ENCODE results near the gene KCNJ6. TPM values are rescaled to one million over a fixed set of nuclear protein-coding genes. Genes with fewer than 3 reads are reported as not detected.

The KCNJ6 gene
- total RNA-seq, 1 experiment from 2014 or later = not detected

DNA sequence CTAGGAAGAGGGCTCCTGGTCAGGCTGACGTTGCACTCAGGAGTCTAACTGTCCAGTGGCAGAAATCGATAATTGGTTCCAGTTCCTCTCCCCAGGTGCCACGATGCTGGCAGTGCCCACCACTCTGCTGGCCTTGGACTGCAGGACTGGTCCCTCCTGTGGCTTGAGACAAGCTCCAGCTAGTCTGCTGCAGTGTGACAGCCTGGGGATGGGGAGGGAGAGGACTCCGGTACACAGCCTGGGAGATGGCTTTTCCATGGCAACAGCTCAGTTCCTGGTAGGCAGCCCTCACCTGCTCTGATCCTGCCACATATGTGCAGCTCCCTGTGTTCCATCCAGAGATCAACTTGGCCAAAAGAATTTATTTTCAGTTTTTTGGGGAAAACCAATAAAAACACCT is 239.3 kb downstream of the KCNJ6 start:
- no peaks in the 10 kb centered on the region for H3K27me3 Mint-ChIP-seq (ENCODE audit: insufficient read depth, unreplicated experiment)
- CTCF ChIA-PET = no interaction called here
- intact Hi-C loops (cut with micrococcal nuclease; ENCODE audit: unreplicated experiment) = no loop called here

DNA sequence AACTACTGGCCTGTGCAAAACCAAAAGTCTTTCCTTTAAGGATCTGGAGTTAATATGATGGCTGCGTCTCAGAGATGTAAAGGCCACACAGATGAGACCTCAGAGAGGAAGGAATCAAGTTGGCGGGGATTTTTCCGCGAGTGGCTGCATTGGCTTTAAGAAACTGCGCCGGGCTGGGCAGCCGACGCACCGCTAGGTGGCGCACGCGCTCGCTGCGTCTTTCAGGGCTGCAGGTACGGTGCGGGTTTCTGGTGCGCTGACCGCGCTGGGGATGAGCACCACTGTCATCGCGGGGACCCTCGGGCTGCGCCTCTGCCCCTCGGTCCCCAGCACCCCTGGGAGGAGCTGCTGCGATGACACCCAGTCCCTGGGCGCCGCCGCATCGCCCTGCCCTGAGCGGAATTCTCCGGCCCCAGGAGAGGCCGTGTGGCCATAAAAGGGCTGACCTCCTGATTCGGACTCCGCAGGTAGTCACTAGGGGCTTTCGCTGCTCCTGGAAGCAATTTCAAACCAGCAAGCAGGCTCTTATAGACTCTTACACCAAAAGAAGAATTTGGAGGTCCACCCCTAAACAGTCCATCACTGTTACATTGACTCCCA is 241.0 kb downstream of the KCNJ6 start:
- no peaks in the 10 kb centered on the region for H3K36me3 ChIP-seq (ENCODE audit: control insufficient read depth, insufficient read depth, low read length)
- H3K4me1 ChIP-seq = peaks cover 24% of the 10 kb centered on the region
- Mint-ChIP-seq H3K4me3 (ENCODE audit: unreplicated experiment) (no peak overlapping the region), H3K9me3 (ENCODE audit: unreplicated experiment) (no peaks in the 10 kb centered on the region), H3K36me3 (ENCODE audit: insufficient read depth, unreplicated experiment) (no peaks in the 10 kb centered on the region), H3K4me1 (ENCODE audit: low read depth, unreplicated experiment) (peaks cover 30% of the 10 kb centered on the region), H3K27ac (ENCODE audit: unreplicated experiment) (no peak overlapping the region), H3K27me3 (ENCODE audit: insufficient read depth, unreplicated experiment) (no peaks in the 10 kb centered on the region)
- no peaks in the 10 kb centered on the region for H3K9me3 ChIP-seq
- intact Hi-C loops (cut with micrococcal nuclease; ENCODE audit: unreplicated experiment) = no loop called here
- no peak overlapping the region for H3K4me3 ChIP-seq (ENCODE audit: low read depth, low read length)
- CTCF ChIA-PET = no interaction called here
- no TSS peak for BruUV-seq (replicated peaks)
- no peaks in the 10 kb centered on the region for H3K27me3 ChIP-seq (replicated peaks; ENCODE audit: control insufficient read depth, insufficient read depth, low read length)
- POLR2A ChIA-PET = no interaction called here
- no peak for DNase-seq
- TF ChIP-seq, protein P1, sequence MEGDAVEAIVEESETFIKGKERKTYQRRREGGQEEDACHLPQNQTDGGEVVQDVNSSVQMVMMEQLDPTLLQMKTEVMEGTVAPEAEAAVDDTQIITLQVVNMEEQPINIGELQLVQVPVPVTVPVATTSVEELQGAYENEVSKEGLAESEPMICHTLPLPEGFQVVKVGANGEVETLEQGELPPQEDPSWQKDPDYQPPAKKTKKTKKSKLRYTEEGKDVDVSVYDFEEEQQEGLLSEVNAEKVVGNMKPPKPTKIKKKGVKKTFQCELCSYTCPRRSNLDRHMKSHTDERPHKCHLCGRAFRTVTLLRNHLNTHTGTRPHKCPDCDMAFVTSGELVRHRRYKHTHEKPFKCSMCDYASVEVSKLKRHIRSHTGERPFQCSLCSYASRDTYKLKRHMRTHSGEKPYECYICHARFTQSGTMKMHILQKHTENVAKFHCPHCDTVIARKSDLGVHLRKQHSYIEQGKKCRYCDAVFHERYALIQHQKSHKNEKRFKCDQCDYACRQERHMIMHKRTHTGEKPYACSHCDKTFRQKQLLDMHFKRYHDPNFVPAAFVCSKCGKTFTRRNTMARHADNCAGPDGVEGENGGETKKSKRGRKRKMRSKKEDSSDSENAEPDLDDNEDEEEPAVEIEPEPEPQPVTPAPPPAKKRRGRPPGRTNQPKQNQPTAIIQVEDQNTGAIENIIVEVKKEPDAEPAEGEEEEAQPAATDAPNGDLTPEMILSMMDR (IDR thresholded peaks at IDR 0.05; ENCODE audit: insufficient read depth in 1 of 2, low read depth in 1 of 2, low read length in 1 of 2, severe bottlenecking in 1 of 2, unreplicated experiment in 1 of 2) = peak in 1 of 2 experiments; percentile 37

More for the DNA sequence above, 239.3 kb downstream of the KCNJ6 start:
- Histone ChIP-seq H3K27me3 (replicated peaks; ENCODE audit: control insufficient read depth, insufficient read depth, low read length) (no peaks in the 10 kb centered on the region), H3K9me3 (no peaks in the 10 kb centered on the region), H3K4me1 (peaks cover 18% of the 10 kb centered on the region), H3K4me3 (ENCODE audit: low read depth, low read length) (no peak overlapping the region), H3K36me3 (ENCODE audit: control insufficient read depth, insufficient read depth, low read length) (no peaks in the 10 kb centered on the region)
- Mint-ChIP-seq H3K4me3 (ENCODE audit: unreplicated experiment) (no peak overlapping the region), H3K36me3 (ENCODE audit: insufficient read depth, unreplicated experiment) (no peaks in the 10 kb centered on the region), H3K4me1 (ENCODE audit: low read depth, unreplicated experiment) (peaks cover 23% of the 10 kb centered on the region), H3K9me3 (ENCODE audit: unreplicated experiment) (no peaks in the 10 kb centered on the region), H3K27ac (ENCODE audit: unreplicated experiment) (no peak overlapping the region)
- TF ChIP-seq, protein P1 (IDR thresholded peaks at IDR 0.05; ENCODE audit: insufficient read depth in 1 of 2, low read depth in 1 of 2, low read length in 1 of 2, severe bottlenecking in 1 of 2, unreplicated experiment in 1 of 2) = no peak
- POLR2A ChIA-PET = no interaction called here
- DNase-seq = no peak
- no TSS peak for BruUV-seq (replicated peaks)

DNA sequence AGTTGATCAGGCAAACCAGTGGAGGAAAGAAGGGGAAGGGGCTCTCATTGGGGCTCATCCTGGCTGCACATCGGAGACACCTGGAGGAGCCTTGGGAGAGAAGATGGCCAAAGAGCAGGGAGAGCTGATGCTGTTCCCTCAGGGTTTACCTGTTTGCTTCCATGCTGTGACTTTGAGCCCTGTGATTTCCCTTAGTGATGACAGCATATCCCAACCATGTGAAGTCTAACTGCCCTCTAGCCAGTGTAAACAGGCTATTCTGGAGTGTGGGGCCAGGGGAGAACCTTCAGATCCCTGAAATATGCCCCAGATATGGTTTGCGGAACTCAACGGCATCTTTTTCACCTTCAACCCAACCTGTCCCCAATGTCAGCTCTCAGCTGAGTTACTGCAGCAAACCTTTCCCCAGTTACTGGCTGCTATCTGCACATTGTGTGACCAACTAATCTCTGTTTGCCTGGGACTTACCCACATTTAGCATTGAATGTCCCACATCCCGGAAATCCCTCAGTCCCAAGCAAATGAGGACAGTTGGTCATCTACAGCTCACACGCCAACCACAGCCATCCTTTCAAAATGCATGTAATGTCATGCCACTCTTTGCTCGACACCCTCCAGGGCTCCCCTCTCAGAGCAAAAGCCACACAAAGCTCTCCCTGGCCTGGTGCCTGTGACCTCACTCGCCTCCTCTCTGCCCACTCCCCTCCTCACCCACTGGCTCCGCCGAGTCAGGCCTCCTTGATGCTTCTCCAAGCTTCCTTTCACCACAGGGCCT is 242.3 kb downstream of the KCNJ6 start:
- Histone ChIP-seq H3K27me3 (replicated peaks; ENCODE audit: control insufficient read depth, insufficient read depth, low read length) (no peaks in the 10 kb centered on the region), H3K9me3 (peaks cover 2% of the 10 kb centered on the region; the same call in 1 of the 2 replicates), H3K4me3 (ENCODE audit: low read depth, low read length) (no peak overlapping the region), H3K36me3 (ENCODE audit: control insufficient read depth, insufficient read depth, low read length) (no peaks in the 10 kb centered on the region), H3K4me1 (peaks cover 24% of the 10 kb centered on the region)
- H3K4me1 Mint-ChIP-seq (ENCODE audit: low read depth, unreplicated experiment) = peaks cover 30% of the 10 kb centered on the region
- BruUV-seq (replicated peaks) = no TSS peak
- peaks cover 5% of the 10 kb centered on the region for H3K9me3 Mint-ChIP-seq (ENCODE audit: unreplicated experiment)
- no peaks in the 10 kb centered on the region for H3K27me3 Mint-ChIP-seq (ENCODE audit: insufficient read depth, unreplicated experiment)
- peak overlapping the region; percentile 46 for H3K27ac Mint-ChIP-seq (ENCODE audit: unreplicated experiment)
- no peaks in the 10 kb centered on the region for H3K36me3 Mint-ChIP-seq (ENCODE audit: insufficient read depth, unreplicated experiment)
- TF ChIP-seq, protein P1 (IDR thresholded peaks at IDR 0.05; ENCODE audit: insufficient read depth in 1 of 2, low read depth in 1 of 2, low read length in 1 of 2, severe bottlenecking in 1 of 2, unreplicated experiment in 1 of 2) = no peak
- no peak overlapping the region for H3K4me3 Mint-ChIP-seq (ENCODE audit: unreplicated experiment)
- ChIA-PET CTCF (no interaction called here), POLR2A (no interaction called here)
- DNase-seq = peak; percentile 54 to 60
- intact Hi-C loops (cut with micrococcal nuclease; ENCODE audit: unreplicated experiment) = no loop called here

Measured in Caco-2 (cell line).